ENCODE results near the gene ANKS1A.
"Not testable (repeated sequence)": the region's sequence is repeated elsewhere in the genome, so short reads cannot be mapped to it uniquely, and the experiment has no call there.

ANKS1A gene

GRCh38 chr6:34885837-34886236 lies 3.2 kb upstream of the ANKS1A start:
- DNase-seq (ENCODE audit: low read depth, low spot score) = not testable (repeated sequence)

- DNase-seq (ENCODE audit: low read depth, low spot score) = peak; percentile 98
Measured at GRCh38 chr6:34887753-34888513, 1.1 kb upstream of the ANKS1A start, which contains the start of gene TAF11. Gene TAF11 (minus strand): TSS chr6:34888042. CDS start chr6:34887957, 85 bp downstream.

GRCh38 chr6:34888514-34888856 lies 570 bp upstream of the ANKS1A start:
- no peak for DNase-seq (ENCODE audit: low read depth, low spot score)

- no peak for DNase-seq (ENCODE audit: low read depth, low spot score)
Measured at GRCh38 chr6:34890533-34890925, 1.5 kb downstream of the ANKS1A start.

- DNase-seq (ENCODE audit: low read depth, low spot score) = no peak
Measured at GRCh38 chr6:34891296-34891695, 2.2 kb downstream of the ANKS1A start.

- DNase-seq (ENCODE audit: low read depth, low spot score) = no peak
Measured at GRCh38 chr6:34894693-34895092, 5.6 kb downstream of the ANKS1A start.

GRCh38 chr6:34897130-34897529 lies 8.1 kb downstream of the ANKS1A start:
- DNase-seq (ENCODE audit: low read depth, low spot score) = no peak

GRCh38 chr6:34897716-34898115 lies 8.7 kb downstream of the ANKS1A start:
- no peak for DNase-seq (ENCODE audit: low read depth, low spot score)

GRCh38 chr6:34899748-34900147 lies 10.7 kb downstream of the ANKS1A start:
- DNase-seq (ENCODE audit: low read depth, low spot score) = not testable (repeated sequence)

- DNase-seq (ENCODE audit: low read depth, low spot score) = no peak
Measured at GRCh38 chr6:34900321-34901031, 11.4 kb downstream of the ANKS1A start.

- DNase-seq (ENCODE audit: low read depth, low spot score) = peak; percentile 49
Measured at GRCh38 chr6:34901930-34902329, 12.9 kb downstream of the ANKS1A start.

GRCh38 chr6:34904990-34905613 lies 16.0 kb downstream of the ANKS1A start:
- DNase-seq (ENCODE audit: low read depth, low spot score) = no peak

- DNase-seq (ENCODE audit: low read depth, low spot score) = no peak
Measured at GRCh38 chr6:34906826-34907225, 17.8 kb downstream of the ANKS1A start.

- no peak for DNase-seq (ENCODE audit: low read depth, low spot score)
Measured at GRCh38 chr6:34908194-34908593, 19.1 kb downstream of the ANKS1A start.

GRCh38 chr6:34909320-34909883 lies 20.3 kb downstream of the ANKS1A start:
- DNase-seq (ENCODE audit: low read depth, low spot score) = no peak

- DNase-seq (ENCODE audit: low read depth, low spot score) = no peak
Measured at GRCh38 chr6:34911822-34912221, 22.8 kb downstream of the ANKS1A start.

GRCh38 chr6:34912715-34913464 lies 23.8 kb downstream of the ANKS1A start:
- DNase-seq (ENCODE audit: low read depth, low spot score) = peak; percentile 90

GRCh38 chr6:34914358-34914757 lies 25.3 kb downstream of the ANKS1A start:
- no peak for DNase-seq (ENCODE audit: low read depth, low spot score)

- DNase-seq (ENCODE audit: low read depth, low spot score) = no peak
Measured at GRCh38 chr6:34916348-34916967, 27.4 kb downstream of the ANKS1A start.

GRCh38 chr6:34917626-34918285 lies 28.7 kb downstream of the ANKS1A start:
- DNase-seq (ENCODE audit: low read depth, low spot score) = no peak

- no peak for DNase-seq (ENCODE audit: low read depth, low spot score)
Measured at GRCh38 chr6:34919651-34920050, 30.6 kb downstream of the ANKS1A start.

All from astrocyte of the hippocampus (primary cell).